Esophagus muscularis mucosa (tissue), 4 donors: ENCODE results near the gene BTBD9. TPM values are rescaled to one million over a fixed set of nuclear protein-coding genes. Genes with fewer than 3 reads are reported as not detected.

Source experiments
- DNase-seq: peaks from one replicate; pipeline ENCODE4 v3.0.0-alpha.2; 2017; ENCODE audit errors: extremely low spot score
- H3K27ac ChIP-seq, 4 donors: fragments of 200-600 bp; sonication (generic); replicated peaks in 1 of 4; 1 replicate in 3 of 4; 2 replicates in 1 of 4; pipeline ENCODE4 v1.5.1; 2016 to 2019; ENCODE audit warnings: mild to moderate bottlenecking in 1 of 4
- H3K27me3 ChIP-seq, 4 donors: fragments of 200-600 bp; sonication (generic); one replicate each; pipeline versions ENCODE4 v1.5.1 to v1.6.0; 2016 to 2019
- H3K36me3 ChIP-seq, 4 donors: fragments of 200-600 bp; sonication (generic); one replicate each; pipeline ENCODE4 v1.5.1; 2016 to 2019
- H3K4me1 ChIP-seq, 4 donors: fragments of 200-600 bp; sonication (generic); one replicate each; pipeline ENCODE4 v1.5.1; 2016 to 2019
- H3K4me3 ChIP-seq, 4 donors: fragments of 200-600 bp; sonication (generic); 1 replicate in 2 of 4; 2 replicates in 2 of 4; pipeline ENCODE4 v1.5.1; 2016 to 2019; ENCODE audit warnings: mild to moderate bottlenecking in 4 of 4, moderate library complexity in 1 of 4
- H3K9me3 ChIP-seq, 4 donors: fragments of 200-600 bp; sonication (generic); 1 replicate in 3 of 4; 2 replicates in 1 of 4; pipeline ENCODE4 v1.5.1; 2016 to 2019
- CTCF ChIP-seq, 3 experiments: fragments of 200-600 bp in 2 of 3; fragments of 450-650 bp in 1 of 3; sonication (generic) in 2 of 3; IDR thresholded peaks; one replicate each; pipeline ENCODE4 v1.5.1; 2017 to 2019; ENCODE audit warnings: antibody characterized with exemption in 3 of 3, mild to moderate bottlenecking in 2 of 3, moderate library complexity in 1 of 3
- EP300 ChIP-seq: sonication (generic); formaldehyde crosslinking; IDR thresholded peaks from one replicate; pipeline ENCODE4 v1.6.1; 2017; ENCODE audit warnings: antibody characterized with exemption
- POLR2A ChIP-seq: fragments of 450-650 bp; IDR thresholded peaks from one replicate; pipeline ENCODE4 v1.6.1; 2017; ENCODE audit warnings: antibody characterized with exemption, moderate library complexity, mild to moderate bottlenecking, low read depth
- POLR2AphosphoS5 ChIP-seq, 2 donors: sonication (generic); formaldehyde crosslinking; IDR thresholded peaks; one replicate each; pipeline ENCODE4 v1.6.1; 2017; ENCODE audit warnings: antibody characterized with exemption in 2 of 2
- WGBS: methylation state at CpG from one replicate; pipeline ENCODE4 v1.1.5; 2018; 5-methylcytosine and 5-hydroxymethylcytosine counted together
- intact Hi-C: fragments of 100-400 bp; cut with DNase I; formaldehyde crosslinking; loops from one replicate; pipeline ENCODE4 v1.15.1; 2023
- total RNA-seq, 4 donors: library from RNA; depleted of rRNA; stranded (reverse); fragments of >200 nt; gene quantifications; one replicate each; pipeline versions ENCODE4 v1.1.0 to v1.2.1, GENCODE V29; 2016

Gene BTBD9
- total RNA-seq, 4 donors from 2014 or later, result 9.4 to 14.1 (median 11.2) TPM

- H3K4me1 ChIP-seq, result no peaks in the 10 kb centered on the region
- DNase-seq, result no peak
- peaks cover 0 to 38% (median 7%) of the 10 kb centered on the region in 4 donors for H3K36me3 ChIP-seq
- H3K27ac ChIP-seq, result no peak overlapping the region
- intact Hi-C loops, result no loop called here
- H3K4me3 ChIP-seq, result no peak overlapping the region
- TF ChIP-seq CTCF (IDR thresholded peaks at IDR 0.05), result no peak
- H3K9me3 ChIP-seq, result no peaks in the 10 kb centered on the region
- no peaks in the 10 kb centered on the region for H3K27me3 ChIP-seq
- WGBS, result 87% methylated on average over 1 of the region's 1 CpG
These were observed 56.2 kb downstream of the BTBD9 start for GRCh38 chr6:38583523-38583922.

- intact Hi-C loops, result no loop called here
- 94% methylated on average over 6 of the region's 6 CpGs for WGBS
- TF ChIP-seq POLR2AphosphoS5 (IDR thresholded peaks at IDR 0.05) (no peak), CTCF (IDR thresholded peaks at IDR 0.05) (no peak)
- Histone ChIP-seq H3K4me3 (no peak overlapping the region), H3K27ac (no peak overlapping the region), H3K27me3 (no peaks in the 10 kb centered on the region), H3K4me1 (no peaks in the 10 kb centered on the region), H3K9me3 (no peaks in the 10 kb centered on the region), H3K36me3 (peaks cover 0 to 35% (median 15%) of the 10 kb centered on the region in 4 donors)
- DNase-seq, result no peak
These were observed 59.7 kb downstream of the BTBD9 start for GRCh38 chr6:38580030-38580429.

- no peaks in the 10 kb centered on the region for H3K27me3 ChIP-seq
- H3K27ac ChIP-seq, result no peak overlapping the region
- DNase-seq, result no peak
- intact Hi-C loops, result no loop called here
- no peaks in the 10 kb centered on the region for H3K4me1 ChIP-seq
- no peaks in the 10 kb centered on the region for H3K9me3 ChIP-seq
- TF ChIP-seq POLR2AphosphoS5 (IDR thresholded peaks at IDR 0.05), result no peak
- no peak for TF ChIP-seq CTCF (IDR thresholded peaks at IDR 0.05)
- TF ChIP-seq POLR2A, result no peak
- no peak for TF ChIP-seq EP300
- peaks cover 0 to 33% (median 15%) of the 10 kb centered on the region in 4 donors for H3K36me3 ChIP-seq
- no peak overlapping the region for H3K4me3 ChIP-seq
These were observed 60.6 kb downstream of the BTBD9 start for GRCh38 chr6:38579010-38579628.

- TF ChIP-seq CTCF (IDR thresholded peaks at IDR 0.05) (no peak), POLR2AphosphoS5 (IDR thresholded peaks at IDR 0.05) (no peak), POLR2A (no peak), EP300 (no peak)
- Histone ChIP-seq H3K4me1 (no peaks in the 10 kb centered on the region), H3K27ac (no peak overlapping the region), H3K4me3 (no peak overlapping the region), H3K36me3 (peaks cover 0 to 30% (median 15%) of the 10 kb centered on the region in 4 donors), H3K27me3 (no peaks in the 10 kb centered on the region), H3K9me3 (no peaks in the 10 kb centered on the region)
- 90% methylated on average over 6 of the region's 6 CpGs for WGBS
- intact Hi-C loops, result no loop called here
- no peak for DNase-seq
These were observed 61.7 kb downstream of the BTBD9 start for GRCh38 chr6:38578075-38578474.

- Histone ChIP-seq H3K4me3 (no peak overlapping the region), H3K4me1 (no peaks in the 10 kb centered on the region), H3K27me3 (no peaks in the 10 kb centered on the region), H3K9me3 (no peaks in the 10 kb centered on the region), H3K36me3 (peaks cover 0 to 30% (median 15%) of the 10 kb centered on the region in 4 donors), H3K27ac (no peak overlapping the region)
- intact Hi-C loops, result no loop called here
- DNase-seq, result no peak
- no peak for TF ChIP-seq POLR2AphosphoS5 (IDR thresholded peaks at IDR 0.05)
- no peak for TF ChIP-seq EP300
- no peak for TF ChIP-seq CTCF (IDR thresholded peaks at IDR 0.05)
- TF ChIP-seq POLR2A, result no peak
- WGBS, result 69% methylated on average over 2 of the region's 2 CpGs
These were observed 62.2 kb downstream of the BTBD9 start for GRCh38 chr6:38577492-38577891.
